Upper lobe of left lung (tissue), 4 donors: ENCODE results near the gene MRNIP.

Source experiments
- CTCF ChIP-seq, 6 experiments: fragments of 450-650 bp in 4 of 6; fragments of 200-600 bp in 2 of 6; sonication (generic) in 2 of 6; IDR thresholded peaks; one replicate each; pipeline ENCODE4 v1.5.1; 2016 to 2019; ENCODE audit warnings: antibody characterized with exemption in 6 of 6
- EP300 ChIP-seq, 4 donors: sonication (generic); formaldehyde crosslinking; IDR thresholded peaks; one replicate each; pipeline ENCODE4 v1.5.1; 2017; ENCODE audit warnings: antibody characterized with exemption in 4 of 4, control low read depth in 2 of 4
- POLR2A ChIP-seq, 4 donors: fragments of 450-650 bp; IDR thresholded peaks; one replicate each; pipeline ENCODE4 v1.5.1; 2016 to 2017; ENCODE audit warnings: antibody characterized with exemption in 4 of 4, mild to moderate bottlenecking in 2 of 4
- POLR2AphosphoS5 ChIP-seq, 2 donors: sonication (generic); formaldehyde crosslinking; IDR thresholded peaks; one replicate each; pipeline ENCODE4 v1.5.1; 2017; ENCODE audit warnings: antibody characterized with exemption in 2 of 2

- TF ChIP-seq CTCF (IDR thresholded peaks at IDR 0.05) (no peak), POLR2AphosphoS5 (IDR thresholded peaks at IDR 0.05) (peak in 1 of 2 donors; percentile 3), POLR2A (IDR thresholded peaks at IDR 0.05) (no peak), EP300 (IDR thresholded peaks at IDR 0.05) (peak in 1 of 4 donors; percentile 37)
These were observed 39.1 kb downstream of the MRNIP start for GRCh38 chr5:179819296-179820126.
